ENCODE results near the gene MYOF. TPM values are rescaled to one million over a fixed set of nuclear protein-coding genes. Genes with fewer than 3 reads are reported as not detected.
"Not testable (repeated sequence)": the region's sequence is repeated elsewhere in the genome, so short reads cannot be mapped to it uniquely, and the experiment has no call there.

Gene MYOF
- total RNA-seq, 1 donor from 2014 or later, result 13.4 TPM

- not testable (repeated sequence) for DNase-seq (ENCODE audit: low spot score); H3K4me1 Mint-ChIP-seq (ENCODE audit: low read depth); H3K4me3 Mint-ChIP-seq; H3K27me3 Mint-ChIP-seq (ENCODE audit: insufficient read depth); H3K9me3 Mint-ChIP-seq; H3K36me3 Mint-ChIP-seq (ENCODE audit: low read depth); H3K27ac Mint-ChIP-seq
- intact Hi-C loops (cut with micrococcal nuclease), result loop anchor here (10.0 kb wide), 1 partner anchor 394 kb away; no protein-coding TSS in a partner anchor
Measured at GRCh38 chr10:93358398-93358797, 123.7 kb downstream of the MYOF start.

DNA sequence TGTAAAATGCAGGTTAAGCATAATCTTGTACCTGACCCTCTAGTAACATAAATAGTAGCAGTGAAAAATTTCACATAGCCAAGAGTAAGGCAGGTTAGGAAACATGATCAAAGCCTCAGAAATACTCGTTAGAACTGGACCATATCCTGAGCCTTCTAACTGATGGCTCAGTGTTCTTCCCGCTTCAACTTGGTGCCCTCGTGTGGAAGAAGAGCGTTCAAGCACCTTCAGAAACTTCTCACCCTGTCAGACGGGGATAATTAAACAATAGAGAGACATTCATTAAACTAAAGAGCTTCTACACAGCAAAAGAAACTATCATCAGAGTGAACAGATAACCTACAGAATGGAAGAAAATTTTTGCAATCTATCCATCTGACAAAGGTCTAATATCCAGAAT is 124.5 kb downstream of the MYOF start:
- H3K4me1 Mint-ChIP-seq (ENCODE audit: low read depth), result peaks cover 6% of the 10 kb centered on the region
- no peaks in the 10 kb centered on the region for H3K27me3 Mint-ChIP-seq (ENCODE audit: insufficient read depth)
- H3K36me3 Mint-ChIP-seq (ENCODE audit: low read depth), result no peaks in the 10 kb centered on the region
- no peak overlapping the region for H3K4me3 Mint-ChIP-seq
- intact Hi-C loops (cut with micrococcal nuclease), result loop anchor here (1.0 to 10.0 kb wide), 2 partner anchors 125 to 393 kb away; partner anchors contain the start of gene MYOF
- H3K9me3 Mint-ChIP-seq, result no peaks in the 10 kb centered on the region
- no peak for DNase-seq (ENCODE audit: low spot score)
- H3K27ac Mint-ChIP-seq, result no peak overlapping the region

GRCh38 chr10:93356516-93356915 is 125.6 kb downstream of the MYOF start:
- Mint-ChIP-seq H3K36me3 (ENCODE audit: low read depth) (no peaks in the 10 kb centered on the region), H3K4me3 (no peak overlapping the region), H3K27ac (no peak overlapping the region), H3K4me1 (ENCODE audit: low read depth) (peaks cover 6% of the 10 kb centered on the region), H3K9me3 (no peaks in the 10 kb centered on the region), H3K27me3 (ENCODE audit: insufficient read depth) (no peaks in the 10 kb centered on the region)
- no peak for DNase-seq (ENCODE audit: low spot score)
- intact Hi-C loops (cut with micrococcal nuclease), result loop anchor here (10.0 kb wide), 1 partner anchor 392 kb away; no protein-coding TSS in a partner anchor

GRCh38 chr10:93352638-93353383 is 129.3 kb downstream of the MYOF start:
- DNase-seq (ENCODE audit: low spot score), result no peak
- H3K36me3 Mint-ChIP-seq (ENCODE audit: low read depth), result no peaks in the 10 kb centered on the region

GRCh38 chr10:93346694-93347093 is 135.4 kb downstream of the MYOF start:
- H3K27me3 Mint-ChIP-seq (ENCODE audit: insufficient read depth), result peaks cover 2% of the 10 kb centered on the region
- no peak overlapping the region for H3K4me3 Mint-ChIP-seq
- DNase-seq (ENCODE audit: low spot score), result no peak
- H3K36me3 Mint-ChIP-seq (ENCODE audit: low read depth), result no peaks in the 10 kb centered on the region
- intact Hi-C loops (cut with micrococcal nuclease), result no loop called here
- H3K27ac Mint-ChIP-seq, result no peak overlapping the region
- peaks cover 9% of the 10 kb centered on the region for H3K4me1 Mint-ChIP-seq (ENCODE audit: low read depth)
- no peaks in the 10 kb centered on the region for H3K9me3 Mint-ChIP-seq

More at GRCh38 chr10:93352638-93353383, 129.3 kb downstream of the MYOF start:
- Mint-ChIP-seq H3K4me3 (no peak overlapping the region), H3K9me3 (no peaks in the 10 kb centered on the region), H3K4me1 (ENCODE audit: low read depth) (peaks cover 3% of the 10 kb centered on the region), H3K27me3 (ENCODE audit: insufficient read depth) (peaks cover 2% of the 10 kb centered on the region), H3K27ac (no peak overlapping the region)
- intact Hi-C loops (cut with micrococcal nuclease), result loop anchor here (1.0 to 10.0 kb wide), 4 partner anchors 130 to 388 kb away; partner anchors contain the start of gene MYOF

- DNase-seq (ENCODE audit: low spot score), result no peak
- intact Hi-C loops (cut with micrococcal nuclease), result no loop called here
- Mint-ChIP-seq H3K27me3 (ENCODE audit: insufficient read depth) (peaks cover 2% of the 10 kb centered on the region), H3K27ac (no peak overlapping the region), H3K9me3 (no peaks in the 10 kb centered on the region), H3K36me3 (ENCODE audit: low read depth) (no peaks in the 10 kb centered on the region), H3K4me3 (no peak overlapping the region), H3K4me1 (ENCODE audit: low read depth) (peaks cover 9% of the 10 kb centered on the region)
Measured at GRCh38 chr10:93346108-93346507, 136.0 kb downstream of the MYOF start.

DNA sequence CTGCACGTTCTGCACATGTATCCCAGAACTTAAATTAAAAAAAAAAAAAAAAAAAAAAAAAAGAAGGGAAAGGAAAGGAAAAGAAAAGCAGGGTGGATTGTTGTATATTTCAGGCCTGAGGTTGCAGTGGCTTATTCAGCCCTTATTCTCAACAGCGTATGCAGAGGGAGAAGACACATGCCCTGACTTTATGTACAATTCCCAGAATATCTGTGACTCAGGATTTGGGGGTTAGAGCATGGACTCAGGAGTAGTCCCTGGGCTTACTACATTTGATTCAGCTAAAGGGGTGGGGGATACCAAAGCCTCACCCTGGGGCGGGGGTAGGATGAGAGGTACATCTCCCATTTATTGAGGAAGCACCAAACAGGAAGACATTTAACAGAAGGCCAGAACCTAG is 137.4 kb downstream of the MYOF start:
- Mint-ChIP-seq H3K4me3 (no peak overlapping the region), H3K9me3 (no peaks in the 10 kb centered on the region), H3K4me1 (ENCODE audit: low read depth) (peaks cover 9% of the 10 kb centered on the region), H3K27ac (no peak overlapping the region), H3K36me3 (ENCODE audit: low read depth) (no peaks in the 10 kb centered on the region), H3K27me3 (ENCODE audit: insufficient read depth) (no peaks in the 10 kb centered on the region)
- intact Hi-C loops (cut with micrococcal nuclease), result no loop called here
- no peak for DNase-seq (ENCODE audit: low spot score)

DNA sequence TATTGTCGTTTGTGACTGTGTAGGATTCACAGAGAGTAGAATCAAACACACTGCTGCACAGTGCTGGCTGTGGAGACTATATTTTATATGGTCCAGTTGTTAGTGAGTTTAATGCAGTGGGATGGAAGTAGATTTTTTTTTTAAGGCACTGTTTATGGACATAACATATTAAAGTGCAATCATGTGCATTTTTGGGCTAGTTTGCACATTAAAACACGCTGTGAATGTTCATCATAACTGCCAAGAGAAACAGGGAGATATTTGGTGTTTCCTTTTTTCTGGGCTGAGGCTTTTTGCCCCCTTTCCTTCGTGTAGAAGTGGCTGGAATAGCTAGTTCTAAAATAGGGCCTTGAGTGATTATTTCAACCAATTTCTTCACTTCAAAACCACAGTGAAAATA is 139.2 kb downstream of the MYOF start:
- no peaks in the 10 kb centered on the region for H3K9me3 Mint-ChIP-seq
- H3K36me3 Mint-ChIP-seq (ENCODE audit: low read depth), result no peaks in the 10 kb centered on the region
- no peak overlapping the region for H3K27ac Mint-ChIP-seq
- no peaks in the 10 kb centered on the region for H3K27me3 Mint-ChIP-seq (ENCODE audit: insufficient read depth)
- DNase-seq (ENCODE audit: low spot score), result no peak
- no peak overlapping the region for H3K4me3 Mint-ChIP-seq
- peaks cover 9% of the 10 kb centered on the region for H3K4me1 Mint-ChIP-seq (ENCODE audit: low read depth)
- intact Hi-C loops (cut with micrococcal nuclease), result no loop called here

GRCh38 chr10:93342366-93342765 is 139.8 kb downstream of the MYOF start:
- Mint-ChIP-seq H3K36me3 (ENCODE audit: low read depth) (no peaks in the 10 kb centered on the region), H3K27ac (no peak overlapping the region), H3K4me3 (no peak overlapping the region), H3K9me3 (no peaks in the 10 kb centered on the region), H3K27me3 (ENCODE audit: insufficient read depth) (no peaks in the 10 kb centered on the region), H3K4me1 (ENCODE audit: low read depth) (peaks cover 9% of the 10 kb centered on the region)
- intact Hi-C loops (cut with micrococcal nuclease), result no loop called here
- no peak for DNase-seq (ENCODE audit: low spot score)

GRCh38 chr10:93337309-93337721 is 144.8 kb downstream of the MYOF start:
- no peaks in the 10 kb centered on the region for H3K9me3 Mint-ChIP-seq
- H3K27me3 Mint-ChIP-seq (ENCODE audit: insufficient read depth), result no peaks in the 10 kb centered on the region
- H3K4me3 Mint-ChIP-seq, result no peak overlapping the region
- no peak overlapping the region for H3K27ac Mint-ChIP-seq
- no peaks in the 10 kb centered on the region for H3K36me3 Mint-ChIP-seq (ENCODE audit: low read depth)
- H3K4me1 Mint-ChIP-seq (ENCODE audit: low read depth), result no peaks in the 10 kb centered on the region
- DNase-seq (ENCODE audit: low spot score), result no peak
- intact Hi-C loops (cut with micrococcal nuclease), result no loop called here

GRCh38 chr10:93336678-93337077 is 145.5 kb downstream of the MYOF start:
- Mint-ChIP-seq H3K27ac (no peak overlapping the region), H3K4me3 (no peak overlapping the region), H3K9me3 (no peaks in the 10 kb centered on the region), H3K27me3 (ENCODE audit: insufficient read depth) (no peaks in the 10 kb centered on the region), H3K4me1 (ENCODE audit: low read depth) (no peaks in the 10 kb centered on the region), H3K36me3 (ENCODE audit: low read depth) (no peaks in the 10 kb centered on the region)
- intact Hi-C loops (cut with micrococcal nuclease), result no loop called here
- DNase-seq (ENCODE audit: low spot score), result no peak

DNA sequence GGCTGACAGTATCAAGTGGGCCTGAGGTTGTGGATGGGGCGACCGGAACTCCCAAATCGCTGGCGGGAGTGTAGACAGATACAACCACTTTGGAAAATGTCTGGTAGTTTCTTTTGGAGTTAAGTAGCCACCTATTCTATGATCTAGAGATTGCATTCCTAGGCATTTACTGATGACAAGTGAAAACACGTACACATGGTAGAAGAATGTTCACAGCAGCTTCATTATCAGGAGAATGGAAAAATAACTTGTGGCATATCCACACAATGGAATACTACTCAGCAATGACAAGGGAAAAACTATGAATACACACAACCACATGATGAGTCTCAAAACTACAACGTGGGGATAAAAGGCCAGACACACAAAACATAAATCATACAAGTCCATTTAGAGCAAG is 146.0 kb downstream of the MYOF start:
- H3K27ac Mint-ChIP-seq, result no peak overlapping the region
- no peak for DNase-seq (ENCODE audit: low spot score)
- no peak overlapping the region for H3K4me3 Mint-ChIP-seq
- H3K27me3 Mint-ChIP-seq (ENCODE audit: insufficient read depth), result no peaks in the 10 kb centered on the region
- intact Hi-C loops (cut with micrococcal nuclease), result no loop called here
- no peaks in the 10 kb centered on the region for H3K36me3 Mint-ChIP-seq (ENCODE audit: low read depth)
- H3K4me1 Mint-ChIP-seq (ENCODE audit: low read depth), result no peaks in the 10 kb centered on the region
- H3K9me3 Mint-ChIP-seq, result no peaks in the 10 kb centered on the region

- Mint-ChIP-seq H3K4me1 (ENCODE audit: low read depth) (no peaks in the 10 kb centered on the region), H3K4me3 (no peak overlapping the region), H3K27me3 (ENCODE audit: insufficient read depth) (no peaks in the 10 kb centered on the region), H3K36me3 (ENCODE audit: low read depth) (no peaks in the 10 kb centered on the region), H3K27ac (no peak overlapping the region), H3K9me3 (no peaks in the 10 kb centered on the region)
- intact Hi-C loops (cut with micrococcal nuclease), result no loop called here
- DNase-seq (ENCODE audit: low spot score), result no peak
Measured at GRCh38 chr10:93334901-93335327, 147.2 kb downstream of the MYOF start.
